Liver (tissue), 3 donors: ENCODE results near the gene MOB3B.

Experiments
- ATF3 ChIP-seq: IDR thresholded peaks from 2 replicates; pipeline ENCODE4 v1.6.1; 2016; ENCODE audit warnings: antibody characterized with exemption
- CTCF ChIP-seq: fragments of 150-350 bp; IDR thresholded peaks from 2 replicates; pipeline ENCODE4 v1.5.1; 2017; ENCODE audit warnings: improper control_type of control experiment, low read depth, low read length; ENCODE audit not compliant: missing input control
- SP1 ChIP-seq: IDR thresholded peaks from 2 replicates; pipeline ENCODE4 v1.6.1; 2018; ENCODE audit warnings: antibody characterized with exemption, mild to moderate bottlenecking
- donor health status: healthy.
- donor health status: healthy.

- TF ChIP-seq CTCF (no peak), ATF3 (no peak), SP1 (no peak)
These were observed 181.7 kb downstream of the MOB3B start for GRCh38 chr9:27347889-27348288.
